NCI-H774 (cell line): ENCODE measurements around the gene FGF14.
A peak's percentile ranks its signal among the peaks of the same experiment; 100 is the strongest.

Experiments
- DNase-seq: peaks from one replicate; lab custom pipeline; 2025; lab: John Stamatoyannopoulos, UW

FGF14 gene

GRCh38 chr13:102401766-102402165, at the start of gene FGF14:
Gene FGF14 (minus strand): TSS chr13:102402048.
- no peak for DNase-seq

GRCh38 chr13:102443249-102443648, 41.4 kb upstream of the FGF14 start:
- no peak for DNase-seq

- no peak for DNase-seq
These were observed 39.2 kb upstream of the FGF14 start for GRCh38 chr13:102441085-102441484.

- DNase-seq: no peak
These were observed 38.5 kb upstream of the FGF14 start for GRCh38 chr13:102440259-102440936.

GRCh38 chr13:102422690-102423089, 20.8 kb upstream of the FGF14 start:
- DNase-seq: no peak

- DNase-seq: no peak
These were observed 3.8 kb upstream of the FGF14 start for GRCh38 chr13:102405499-102406100.

GRCh38 chr13:102402290-102402689, 442 bp upstream of the FGF14 start:
- peak; percentile 59 for DNase-seq

- DNase-seq: no peak
These were observed 583 bp downstream of the FGF14 start for GRCh38 chr13:102401265-102401664.

- peak; percentile 24 for DNase-seq
These were observed 1.1 kb downstream of the FGF14 start for GRCh38 chr13:102400675-102401145.

- DNase-seq: no peak
These were observed 1.8 kb downstream of the FGF14 start for GRCh38 chr13:102399791-102400674.

- DNase-seq: no peak
These were observed 5.9 kb downstream of the FGF14 start for GRCh38 chr13:102395939-102396338.

- DNase-seq: no peak
These were observed 6.7 kb downstream of the FGF14 start for GRCh38 chr13:102395174-102395573.

GRCh38 chr13:102394158-102395053, 7.4 kb downstream of the FGF14 start:
- peak; percentile 94 for DNase-seq

GRCh38 chr13:102392481-102393209, 9.2 kb downstream of the FGF14 start:
- DNase-seq: no peak

GRCh38 chr13:102386461-102386860, 15.4 kb downstream of the FGF14 start:
- no peak for DNase-seq

GRCh38 chr13:102380012-102380411, 21.8 kb downstream of the FGF14 start:
- DNase-seq: no peak

GRCh38 chr13:102376318-102376717, 25.5 kb downstream of the FGF14 start:
- no peak for DNase-seq

- DNase-seq: no peak
These were observed 27.1 kb downstream of the FGF14 start for GRCh38 chr13:102374726-102375125.

- no peak for DNase-seq
These were observed 27.6 kb downstream of the FGF14 start for GRCh38 chr13:102374233-102374632.

- no peak for DNase-seq
These were observed 28.6 kb downstream of the FGF14 start for GRCh38 chr13:102373221-102373620.

GRCh38 chr13:102369302-102369701, 32.5 kb downstream of the FGF14 start:
- DNase-seq: no peak
